Activated CD4-positive, alpha-beta T cell treated with anti-CD3 and anti-CD28 coated beads, Interleukin-2, amount 50 U/mL, for 4 hours (primary cell): ENCODE measurements around the gene HOXA3.

Source experiments
- DNase-seq, 2 experiments: peaks; one replicate each; pipeline ENCODE4 v3.0.0-alpha.2; 2020

HOXA3 gene

DNA sequence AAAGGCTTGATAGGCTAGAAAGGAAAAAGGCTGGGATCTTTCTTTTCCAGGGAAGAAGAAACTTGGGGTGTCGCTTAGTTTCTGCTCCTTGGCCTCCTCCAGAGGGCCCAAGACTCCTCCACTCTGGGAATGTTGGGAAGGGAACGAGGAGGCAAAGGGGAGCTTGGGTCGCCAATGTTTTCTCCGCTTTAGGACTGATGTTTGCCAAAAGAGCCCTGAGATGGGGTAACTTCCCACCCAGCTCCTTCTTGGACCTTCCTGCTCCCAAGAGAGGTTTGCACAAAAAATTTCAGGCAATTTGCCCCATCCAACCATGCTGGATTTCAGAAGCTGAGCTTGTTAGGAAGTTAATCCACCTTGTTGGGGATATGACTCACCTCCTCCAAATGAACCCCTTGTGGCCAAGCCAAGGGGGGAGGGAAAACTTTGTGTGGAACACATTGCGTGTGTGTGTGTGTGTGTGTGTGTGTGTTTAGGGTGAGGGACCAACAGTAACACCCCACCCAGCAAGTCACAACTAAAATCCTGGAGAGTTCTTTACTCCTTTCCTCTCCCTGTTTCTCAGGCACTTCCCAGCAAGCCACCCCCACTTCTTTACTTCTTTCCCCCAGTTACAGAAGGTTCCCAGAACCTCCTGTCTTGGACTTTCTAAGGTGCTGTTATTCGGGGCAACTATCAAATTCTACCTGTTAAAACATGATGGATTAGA lies 41.2 kb downstream of the HOXA3 start:
- DNase-seq, result no peak

DNA sequence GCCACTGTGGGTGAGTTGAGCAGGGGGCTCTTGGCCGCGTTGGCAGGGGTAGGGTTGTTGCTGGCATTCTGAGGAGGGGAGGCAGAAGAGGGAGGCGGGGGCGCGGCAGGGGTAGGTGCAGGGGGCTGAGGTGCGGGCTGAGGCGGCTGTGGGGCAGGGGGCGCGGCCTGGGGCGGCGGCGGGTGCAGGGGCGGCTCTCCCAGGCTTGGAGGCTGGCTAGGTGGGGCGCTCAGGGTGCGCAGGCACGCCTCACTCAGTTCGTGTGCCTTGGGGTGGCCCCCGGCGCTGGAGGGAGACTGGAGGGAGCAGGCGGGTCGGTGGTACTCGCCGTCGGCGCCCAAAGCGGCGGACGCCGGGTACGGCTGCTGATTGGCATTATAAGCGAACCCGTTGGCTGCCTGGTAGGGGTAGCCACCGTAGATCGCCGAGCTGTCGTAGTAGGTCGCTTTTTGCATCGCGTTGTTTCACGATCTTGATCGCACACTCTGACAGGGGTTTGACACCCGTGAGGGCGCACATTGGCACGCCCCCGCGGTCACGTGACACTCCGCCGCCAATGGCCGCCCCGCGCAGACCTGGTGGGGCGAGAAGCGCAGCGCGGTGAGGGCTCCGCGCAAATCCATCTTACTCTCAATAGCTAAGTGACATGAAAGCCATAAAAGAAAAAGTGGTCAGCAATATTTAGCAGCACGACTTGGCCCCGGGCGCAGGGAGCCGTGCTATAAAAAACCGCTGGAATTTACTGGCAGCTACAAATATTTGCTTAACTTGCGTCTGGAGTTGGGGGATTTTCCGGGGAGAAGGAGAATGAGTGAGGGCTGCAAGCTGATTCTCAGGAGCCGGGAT lies 42.0 kb downstream of the HOXA3 start:
- DNase-seq, result no peak

DNA sequence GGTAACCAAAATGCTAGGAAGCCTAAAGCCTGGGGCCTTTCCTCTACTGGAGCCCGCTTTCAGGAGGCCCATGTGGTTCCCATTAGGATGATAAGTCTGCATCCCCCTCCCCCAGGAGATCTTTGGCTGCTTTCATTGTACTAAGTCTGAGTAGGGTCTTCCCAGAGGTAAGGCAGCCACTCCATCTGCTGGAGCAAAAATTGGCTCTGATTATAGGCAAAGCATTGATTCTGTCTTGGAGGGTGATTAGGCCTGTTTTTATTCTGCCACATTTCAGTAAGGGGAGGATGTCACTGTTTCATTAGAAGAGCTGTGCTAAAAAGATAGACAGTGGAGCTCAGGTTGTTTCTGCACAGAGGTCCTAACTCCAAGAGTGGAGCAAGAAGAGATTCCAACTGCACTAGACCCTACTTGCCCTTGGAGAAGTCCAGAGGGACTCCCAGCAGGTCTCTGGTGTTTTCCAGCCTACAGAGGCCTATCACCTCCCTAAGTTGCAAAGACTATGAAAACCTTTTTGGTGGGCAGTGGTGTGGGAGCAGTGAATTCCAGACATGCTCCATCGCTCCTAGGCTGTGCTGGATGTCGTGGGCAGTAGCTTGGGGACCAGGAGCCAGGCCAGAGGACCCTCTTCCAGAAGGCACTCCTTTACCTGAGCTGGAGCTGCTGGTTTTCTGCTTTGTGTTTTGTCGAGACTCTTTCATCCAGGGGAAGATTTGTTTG lies 42.8 kb downstream of the HOXA3 start:
- no peak for DNase-seq

DNA sequence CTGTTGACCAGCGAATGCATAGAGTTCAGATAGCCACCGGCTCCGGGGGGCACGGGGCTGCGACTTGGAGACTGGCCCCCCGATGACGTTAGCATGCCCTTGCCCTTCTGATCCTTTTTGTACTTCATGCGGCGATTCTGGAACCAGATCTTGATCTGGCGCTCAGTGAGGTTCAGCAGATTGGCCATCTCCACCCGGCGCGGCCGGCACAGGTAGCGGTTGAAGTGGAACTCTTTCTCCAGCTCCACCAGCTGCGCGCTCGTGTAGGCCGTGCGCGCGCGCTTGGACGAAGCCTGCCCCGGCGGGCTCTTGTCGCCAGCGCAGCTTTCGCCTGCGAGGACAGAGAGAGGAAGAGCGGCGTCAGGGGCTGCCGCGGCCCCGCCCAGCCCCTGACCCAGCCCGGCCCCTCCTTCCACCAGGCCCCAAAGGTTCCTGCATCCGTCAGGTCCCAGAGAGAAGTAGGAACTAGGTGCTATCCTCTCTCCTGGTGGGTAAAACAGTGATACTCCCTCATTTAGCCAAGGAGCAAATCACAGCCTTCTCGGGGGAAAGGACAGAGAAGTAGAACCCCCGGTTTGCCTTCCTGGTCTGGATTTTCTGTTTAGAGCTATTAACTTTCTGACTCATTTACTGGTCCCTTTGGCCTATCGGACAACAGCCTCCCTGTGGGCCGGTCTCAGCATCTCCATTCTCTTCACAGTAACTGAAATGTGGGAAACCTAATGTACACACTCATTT lies 43.8 kb downstream of the HOXA3 start:
- no peak for DNase-seq

DNA sequence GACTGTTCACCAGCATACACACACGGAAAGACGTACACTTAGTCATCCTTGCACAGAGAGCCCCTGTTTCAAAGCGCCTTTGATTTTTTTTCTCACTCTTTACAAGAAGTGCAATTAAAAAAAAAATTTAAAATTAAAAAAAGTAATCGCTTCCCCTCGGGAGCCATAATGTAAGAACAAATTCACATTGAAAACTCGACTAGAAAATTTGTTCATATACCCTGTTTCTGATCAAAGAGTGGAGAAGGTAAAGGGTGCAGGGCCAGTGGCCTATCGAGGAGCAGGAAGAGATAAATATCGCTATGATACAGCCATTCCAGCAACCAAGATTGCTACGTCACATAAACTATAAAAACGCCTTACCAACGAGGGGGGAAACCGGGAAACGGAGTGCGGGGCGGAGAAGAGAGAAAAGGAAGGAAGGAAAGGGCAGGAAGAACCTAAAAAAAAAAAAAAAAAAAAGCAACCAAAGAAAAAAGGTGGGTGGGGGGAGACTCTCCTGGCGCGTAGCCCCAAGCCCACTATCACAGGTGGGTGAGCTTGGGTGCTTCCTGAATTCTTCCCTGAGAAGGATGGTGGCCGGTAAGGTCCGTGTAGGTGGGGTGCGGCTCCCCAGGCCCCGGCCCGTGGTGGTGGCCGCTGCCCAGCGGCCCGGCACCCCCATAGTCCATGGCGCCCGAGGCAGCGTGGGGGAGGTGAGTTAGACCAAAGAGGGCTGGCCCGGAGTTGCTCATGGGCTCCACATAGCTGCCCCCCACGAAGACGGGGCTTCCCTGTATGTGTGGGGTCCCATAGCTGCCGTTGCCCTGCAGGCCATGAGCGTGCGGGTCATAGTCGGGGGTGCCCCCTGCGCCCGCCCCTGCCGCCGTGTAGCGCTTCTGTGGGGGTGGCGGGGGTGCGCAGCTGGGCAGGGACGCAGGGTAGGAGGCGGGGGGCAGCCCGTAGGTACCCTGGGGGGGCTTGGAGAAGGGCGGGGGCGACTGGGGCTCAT lies 44.7 kb downstream of the HOXA3 start:
- no peak for DNase-seq

DNA sequence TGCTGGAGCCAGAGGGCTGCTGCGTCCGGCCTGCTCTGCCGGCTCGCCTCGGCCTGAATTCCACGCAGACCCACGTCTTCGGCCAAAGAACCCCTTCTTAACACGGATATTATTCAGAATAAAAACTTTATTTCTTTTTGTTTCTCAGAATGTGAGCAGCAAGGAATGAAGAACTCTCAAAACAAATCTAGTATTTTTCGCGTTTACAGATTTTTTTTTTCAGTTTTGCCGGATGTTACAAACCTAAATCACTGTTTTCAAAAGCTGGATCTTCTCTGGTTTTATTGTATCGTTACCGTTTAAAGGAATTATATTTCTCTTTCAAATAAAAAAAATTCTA lies 45.5 kb downstream of the HOXA3 start:
- DNase-seq, result no peak

DNA sequence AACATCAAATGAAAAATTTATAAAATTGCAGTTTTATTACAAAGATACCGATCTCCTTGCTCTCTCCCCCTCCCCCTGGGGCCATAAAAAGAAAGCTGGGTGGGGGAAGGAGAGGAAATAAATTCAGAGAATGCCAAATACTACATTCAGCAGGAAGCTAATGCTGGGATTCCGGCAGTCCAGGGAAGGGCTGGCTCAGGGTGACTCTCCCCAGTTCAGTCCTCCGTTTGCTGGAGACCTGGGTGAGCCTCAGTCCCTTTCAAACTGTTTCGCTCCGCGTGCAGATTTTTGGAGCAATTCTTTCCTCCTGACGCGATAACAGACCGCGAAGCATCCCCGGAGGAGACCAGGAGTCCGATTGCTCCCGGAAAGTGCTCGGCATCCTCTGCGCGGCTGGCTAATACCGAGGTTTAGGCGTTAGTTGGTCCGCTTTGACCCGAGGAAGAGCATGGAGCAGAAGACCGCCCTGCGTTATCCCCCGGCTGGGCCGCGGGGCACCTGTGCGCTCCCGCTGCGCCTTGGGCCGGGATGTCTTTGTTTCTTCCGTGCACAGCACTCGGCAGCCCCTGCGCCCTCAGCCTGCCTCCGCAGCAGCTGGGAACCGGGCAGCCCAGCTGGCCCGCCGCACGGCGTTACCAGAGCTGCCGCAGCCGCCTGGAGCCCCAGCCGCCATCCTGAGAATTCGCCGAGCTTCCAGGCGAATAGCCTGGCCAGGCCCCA lies 46.0 kb downstream of the HOXA3 start:
- no peak for DNase-seq

DNA sequence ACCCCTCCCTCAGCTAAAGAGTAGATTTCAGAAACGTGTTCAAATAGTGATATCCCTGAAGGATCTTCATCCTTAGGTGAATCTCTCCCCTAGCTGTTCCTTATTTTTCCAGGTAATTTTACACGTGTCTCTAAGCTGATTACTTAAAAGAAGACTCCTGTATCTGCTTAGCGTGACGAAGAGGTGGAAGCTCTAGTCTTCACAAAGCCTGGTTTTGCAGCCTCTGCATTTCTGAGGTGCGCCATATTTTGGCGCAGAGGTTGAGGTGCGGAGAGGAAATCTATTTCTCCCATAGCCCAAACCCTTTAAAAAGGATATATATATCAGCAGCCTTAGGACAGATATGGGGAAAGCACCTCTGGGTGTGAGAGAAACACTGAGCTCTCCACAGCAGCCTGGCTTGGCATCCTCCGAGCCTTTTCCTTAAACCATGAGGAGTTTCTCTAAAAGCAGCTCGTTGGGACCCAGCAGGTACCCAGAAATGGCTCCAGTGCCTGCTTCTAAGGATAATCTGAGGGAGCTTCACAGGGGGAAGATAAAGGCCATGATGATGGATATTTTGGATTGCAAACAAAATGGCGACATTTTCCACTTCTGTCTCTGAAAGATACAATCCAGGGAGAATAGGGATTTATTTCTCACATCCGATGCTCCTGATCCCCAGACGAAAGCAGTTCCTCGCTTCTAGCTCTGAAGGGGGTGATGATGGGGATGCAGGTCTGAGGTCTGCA lies 46.9 kb downstream of the HOXA3 start:
- no peak for DNase-seq

DNA sequence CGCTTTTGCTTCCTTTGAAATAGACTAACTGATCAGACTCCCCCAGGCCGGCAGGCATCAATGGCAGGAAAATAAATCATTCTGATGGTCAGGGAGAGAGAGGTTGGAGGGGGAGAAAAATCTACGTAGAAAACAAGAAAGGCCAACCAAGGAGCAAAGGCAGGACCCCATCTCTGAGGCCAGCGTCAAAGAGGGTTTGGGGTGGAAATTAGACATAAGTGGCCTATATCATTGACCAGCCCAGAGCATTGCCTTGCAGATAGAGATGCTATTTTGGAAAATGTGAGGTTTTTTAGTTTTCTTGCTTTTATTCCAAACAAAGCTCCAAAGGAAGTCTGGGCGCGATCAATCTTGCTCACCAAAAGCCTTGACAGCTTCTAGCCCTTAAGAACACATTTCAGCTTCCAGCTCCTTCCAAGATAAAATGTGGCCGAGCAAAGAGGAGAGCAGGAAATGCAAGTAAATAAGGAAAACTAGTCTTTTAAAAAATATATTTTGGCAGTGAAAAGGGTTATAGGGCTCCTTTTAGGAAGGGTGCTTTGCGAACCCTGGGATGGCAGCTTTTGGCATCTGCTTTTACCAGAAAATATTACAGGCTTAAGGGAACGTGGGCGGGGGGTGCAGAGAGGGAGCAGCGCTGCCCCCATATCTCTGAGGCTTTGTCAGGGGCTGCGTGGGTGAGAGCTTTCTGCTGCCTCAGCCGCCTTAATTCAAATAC lies 47.9 kb downstream of the HOXA3 start:
- no peak for DNase-seq

DNA sequence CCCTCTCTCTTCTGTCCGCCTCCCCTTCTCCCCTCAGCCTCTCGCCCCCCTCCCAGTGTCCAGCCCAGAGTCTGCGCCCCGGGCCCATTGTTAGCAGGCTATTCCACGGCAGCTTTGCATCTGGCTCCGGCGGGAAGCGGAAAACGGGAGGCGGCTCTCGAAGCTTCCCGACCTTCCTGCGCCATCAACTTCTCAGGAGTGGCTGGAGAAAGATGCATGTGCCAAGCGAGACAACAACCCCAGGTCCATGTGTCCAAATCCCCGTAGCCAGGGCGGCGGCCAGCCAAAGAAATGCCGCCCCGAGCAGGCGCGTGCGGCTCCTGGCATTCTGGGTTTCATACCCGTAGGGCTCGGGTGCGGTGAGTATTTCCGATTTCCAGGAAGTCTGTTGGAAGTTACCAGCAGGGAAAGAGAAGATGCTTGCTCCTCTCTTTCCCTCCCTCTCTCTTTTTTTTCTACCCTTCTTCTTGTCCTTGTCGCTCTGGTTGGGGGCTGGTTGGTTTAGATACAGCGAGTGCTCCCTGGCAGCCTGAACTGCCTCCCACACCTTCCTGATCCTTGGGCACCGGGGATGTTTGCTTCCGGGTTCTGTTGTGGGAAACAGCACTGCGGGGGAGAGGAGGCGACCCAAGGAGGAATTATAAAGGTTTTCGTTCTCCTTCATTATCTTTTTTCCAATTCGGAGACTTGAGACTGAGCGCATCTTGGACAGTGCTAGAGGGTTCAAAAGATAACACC lies 48.7 kb downstream of the HOXA3 start:
- DNase-seq, result no peak

DNA sequence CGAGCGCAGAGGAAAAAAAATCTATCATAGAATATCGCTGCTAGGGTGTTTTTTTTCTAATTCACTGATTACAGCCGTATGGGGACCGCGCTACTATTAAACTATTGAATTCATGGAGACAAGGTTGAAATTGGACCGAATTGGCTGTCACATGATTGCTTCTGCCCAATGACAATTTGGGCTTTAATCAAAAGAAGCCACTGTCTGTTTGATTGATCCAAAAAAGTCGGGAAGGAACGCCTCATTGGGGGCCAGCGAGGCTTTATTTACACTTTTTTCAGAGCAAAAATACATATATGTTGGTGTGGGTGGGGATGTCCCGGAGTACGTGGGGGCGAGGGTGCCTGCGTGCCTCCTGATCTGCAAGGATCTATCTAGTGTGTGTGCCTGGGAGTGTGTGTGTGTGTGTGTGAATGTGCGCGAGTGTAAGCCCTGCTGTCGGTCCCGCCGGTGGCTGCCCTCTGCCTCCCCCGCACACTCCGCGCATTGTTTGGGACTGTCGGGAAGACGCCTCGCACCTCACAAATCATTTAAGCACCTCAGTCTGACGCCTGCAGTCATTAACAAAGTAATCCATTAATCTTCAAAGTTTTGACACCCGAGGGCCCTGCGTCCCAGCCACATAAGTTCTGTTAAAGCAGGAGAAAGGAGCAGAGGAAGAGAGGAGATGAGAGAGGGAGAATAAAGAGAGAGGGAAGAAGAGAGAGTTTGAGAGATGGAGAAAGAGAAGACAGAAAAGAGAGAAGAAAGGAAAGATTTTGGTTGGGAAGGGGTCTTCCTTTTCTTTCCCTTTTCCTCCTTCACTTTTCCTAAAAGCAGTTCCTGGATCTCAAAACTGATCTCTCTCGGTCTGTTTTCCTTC lies 49.6 kb downstream of the HOXA3 start, which contains the start of gene HOXA2:
TSS of gene HOXA2 (minus strand) at position 103 of the 862 bp plus-strand sequence. CDS start 183 bp downstream, outside the sequence.
- DNase-seq, result no peak

DNA sequence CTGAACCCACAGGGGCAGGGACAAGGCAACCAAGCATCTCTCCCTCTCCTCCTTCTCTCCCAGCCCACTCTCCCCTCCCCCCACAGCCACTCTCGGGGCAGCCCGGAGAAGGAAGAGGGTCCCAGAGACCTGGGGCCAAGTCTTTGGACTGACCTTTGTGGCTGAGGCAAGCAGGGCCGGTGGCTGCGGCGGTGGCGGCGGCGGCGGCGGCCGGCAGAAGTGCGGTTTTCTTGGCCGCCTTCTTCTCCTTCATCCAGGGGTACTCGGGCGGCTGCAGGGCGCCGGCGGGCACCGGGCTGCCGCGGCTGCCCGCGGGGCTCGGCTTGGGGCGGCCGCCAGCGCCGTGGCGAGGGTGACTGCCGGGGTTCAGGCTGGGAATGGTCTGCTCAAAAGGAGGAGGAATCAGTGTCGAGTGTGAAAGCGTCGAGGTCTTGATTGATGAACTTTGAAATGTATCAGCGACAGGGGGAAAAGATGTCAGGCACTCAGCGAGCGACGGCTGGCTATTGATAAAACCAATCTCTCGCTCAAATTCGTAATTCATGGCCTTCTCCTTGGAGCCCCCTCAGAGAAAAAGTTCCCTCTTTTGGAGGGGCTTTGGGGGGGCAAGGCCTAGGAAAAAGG lies 50.3 kb downstream of the HOXA3 start:
- DNase-seq, result no peak

DNA sequence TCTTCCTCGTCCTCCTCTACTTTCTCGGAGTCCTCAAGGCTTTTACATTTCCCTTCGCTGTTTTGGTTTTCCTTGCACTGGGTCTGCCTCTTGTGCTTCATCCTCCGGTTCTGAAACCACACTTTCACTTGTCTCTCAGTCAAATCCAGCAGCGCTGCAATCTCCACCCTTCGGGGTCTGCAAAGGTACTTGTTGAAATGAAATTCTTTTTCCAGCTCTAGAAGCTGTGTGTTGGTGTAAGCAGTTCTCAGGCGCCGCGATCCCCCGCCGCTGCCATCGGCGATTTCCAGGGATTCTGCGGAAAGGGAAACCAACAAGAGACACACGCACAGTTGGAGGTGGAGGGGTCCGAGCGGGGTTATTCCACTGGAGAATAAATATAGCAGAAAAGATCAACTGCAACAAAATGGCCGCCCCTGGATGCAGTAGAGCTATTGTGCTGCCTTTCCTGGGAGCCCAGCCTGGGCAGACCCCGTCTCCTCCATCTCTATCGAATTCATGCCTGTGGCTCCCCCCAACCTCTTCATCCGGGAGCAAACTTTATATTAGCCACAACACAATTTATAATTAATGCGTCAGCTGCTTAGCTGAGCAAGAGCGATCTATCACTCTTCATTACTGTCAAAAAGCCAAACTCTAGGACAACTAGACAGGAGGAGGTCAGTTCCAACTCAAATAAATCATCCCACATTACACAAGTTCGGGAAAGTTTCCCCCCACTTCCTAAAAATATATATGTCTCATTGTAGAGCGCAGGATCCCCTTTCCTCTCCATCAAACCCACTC lies 51.0 kb downstream of the HOXA3 start:
- no peak for DNase-seq

DNA sequence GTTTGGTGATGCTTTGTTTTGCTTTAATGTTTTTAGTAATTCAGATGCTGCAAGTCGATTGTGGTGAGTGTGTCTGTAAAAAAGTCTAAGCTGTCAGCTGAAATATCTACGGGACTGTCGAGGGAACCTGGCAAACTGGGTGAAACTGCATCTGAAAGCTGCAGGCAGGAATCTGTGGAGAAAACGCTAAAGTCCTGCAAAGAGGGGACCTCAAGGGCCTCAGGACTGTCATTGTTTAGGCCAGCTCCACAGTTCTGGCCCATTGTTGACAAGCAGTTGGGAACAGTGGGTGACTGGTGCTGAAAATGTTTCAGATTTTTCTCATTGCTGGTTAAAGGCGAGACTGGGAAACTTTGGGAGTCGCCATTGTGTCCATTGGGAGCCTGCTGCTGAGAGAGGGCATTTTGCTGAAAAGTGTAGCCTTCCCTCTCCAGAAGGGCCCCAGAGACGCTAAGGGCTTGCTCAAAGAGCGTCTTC lies 51.7 kb downstream of the HOXA3 start:
- no peak for DNase-seq

DNA sequence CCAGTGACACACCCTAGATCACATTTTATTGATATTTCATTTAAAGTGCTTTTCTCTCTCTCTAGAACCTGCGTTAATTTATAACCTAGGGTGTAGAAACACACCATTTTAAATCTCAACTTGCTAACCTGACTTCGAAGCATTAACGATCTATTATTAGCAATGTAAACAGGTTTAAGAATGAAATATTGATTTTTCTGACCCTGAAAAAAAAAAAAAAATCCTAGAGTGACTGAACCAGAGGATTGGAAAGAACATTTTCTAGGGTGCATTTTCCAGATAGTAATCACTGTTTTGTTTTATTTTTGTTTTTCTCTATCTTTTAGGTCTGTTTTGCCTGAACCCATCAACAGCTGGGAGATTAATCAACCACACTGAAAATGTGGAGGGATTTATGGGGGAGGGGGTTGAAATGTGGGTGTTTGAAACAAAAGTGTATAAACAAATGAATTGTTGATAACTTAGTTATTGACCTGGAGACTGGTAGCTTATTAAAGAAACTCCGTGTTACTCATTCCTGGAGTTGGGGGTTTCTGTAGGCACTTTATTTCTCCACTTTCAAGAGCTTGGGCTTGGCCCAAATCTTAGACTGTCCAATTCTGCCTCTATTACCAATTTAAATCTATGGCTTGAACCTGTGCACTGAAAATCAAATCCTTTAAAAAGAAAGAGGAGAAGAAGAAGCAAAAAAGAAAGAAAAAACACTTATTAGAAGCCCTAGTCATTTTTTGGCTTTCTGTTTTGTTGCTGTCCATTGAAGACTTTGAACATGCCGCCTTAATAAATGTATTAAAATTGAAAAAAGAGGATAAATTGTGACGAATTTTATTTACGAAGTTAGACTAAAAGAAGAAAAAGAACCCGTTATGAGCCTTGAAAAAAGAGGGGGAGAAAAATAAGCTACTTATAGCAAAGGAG lies 52.7 kb downstream of the HOXA3 start:
- DNase-seq, result no peak
